Ascending aorta (tissue), 2 donors: ENCODE data around the gene TPSG1. TPM values are rescaled to one million over a fixed set of nuclear protein-coding genes. Genes with fewer than 3 reads are reported as not detected.

Experiments used
- DNase-seq, 2 donors: peaks; one replicate each; pipeline ENCODE4 v3.0.0-alpha.2; 2019; ENCODE audit warnings: low spot score in 2 of 2
- H3K27ac ChIP-seq, 2 donors: fragments of 200-600 bp; sonication (generic); one replicate each; pipeline ENCODE4 v1.5.1; 2016 to 2017; ENCODE audit warnings: mild to moderate bottlenecking in 1 of 2
- H3K27me3 ChIP-seq: fragments of 200-600 bp; sonication (generic); one replicate; pipeline ENCODE4 v1.5.1; 2017
- H3K36me3 ChIP-seq, 2 donors: fragments of 200-600 bp; sonication (generic); one replicate each; pipeline ENCODE4 v1.5.1; 2016
- H3K4me1 ChIP-seq, 2 donors: fragments of 200-600 bp; sonication (generic); one replicate each; pipeline ENCODE4 v1.5.1; 2016 to 2017; ENCODE audit warnings: mild to moderate bottlenecking in 1 of 2
- H3K4me3 ChIP-seq, 2 donors: fragments of 200-600 bp; sonication (generic); one replicate each; pipeline ENCODE4 v1.5.1; 2016 to 2017; ENCODE audit warnings: mild to moderate bottlenecking in 1 of 2
- H3K9me3 ChIP-seq, 2 donors: fragments of 200-600 bp; sonication (generic); one replicate each; pipeline ENCODE4 v1.5.1; 2016
- intact Hi-C: fragments of 100-400 bp; cut with DNase I; formaldehyde crosslinking; loops from one replicate; pipeline ENCODE4 v1.15.1; 2023
- total RNA-seq: library from RNA; depleted of rRNA; stranded (reverse); fragments of >200 nt; gene quantifications from one replicate; pipeline ENCODE4 v1.1.0, GENCODE V29; 2016
- TF ChIP-seq, protein P1 (sequence below), 3 experiments: fragments of 200-600 bp in 2 of 3; fragments of 450-650 bp in 1 of 3; sonication (generic) in 2 of 3; IDR thresholded peaks; one replicate each; pipeline ENCODE4 v1.5.1; 2016 to 2019; ENCODE audit warnings: antibody characterized with exemption in 3 of 3, mild to moderate bottlenecking in 1 of 3, moderate library complexity in 1 of 3

Gene TPSG1
- total RNA-seq, 1 donor from 2014 or later, result not detected

DNA sequence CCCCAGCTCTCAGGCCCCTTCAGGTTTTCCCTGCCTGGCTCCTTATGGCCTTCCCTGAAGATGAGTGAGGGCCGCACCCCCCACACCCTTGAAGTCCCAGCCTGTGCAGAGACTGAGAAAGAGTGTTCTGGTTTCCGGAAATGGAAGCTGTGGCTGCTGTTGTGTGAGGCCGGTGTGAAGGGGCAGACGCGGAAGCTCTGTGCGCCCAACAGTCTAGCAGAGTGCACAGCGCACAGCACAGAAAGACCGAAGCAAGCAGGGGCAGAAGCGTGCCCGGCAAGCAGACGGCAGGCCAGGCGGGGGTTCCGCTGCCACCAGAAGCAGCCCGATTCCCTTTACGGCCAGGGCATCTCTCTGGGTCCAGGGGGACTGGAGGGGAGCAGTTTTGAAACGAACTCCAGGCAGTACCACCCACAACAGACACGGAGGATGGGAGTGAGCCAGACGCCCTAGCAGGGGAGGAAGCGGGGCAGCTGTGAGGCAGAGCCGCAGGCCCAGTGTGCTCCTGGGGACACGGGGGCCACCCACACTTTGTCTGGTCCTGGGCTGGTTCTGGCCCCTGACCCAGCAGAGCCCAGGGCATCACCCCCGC lies 16.7 kb downstream of the TPSG1 start:
- Histone ChIP-seq H3K27me3 (no peaks in the 10 kb centered on the region), H3K4me3 (no peak overlapping the region), H3K9me3 (no peaks in the 10 kb centered on the region), H3K36me3 (no peaks in the 10 kb centered on the region), H3K4me1 (no peaks in the 10 kb centered on the region), H3K27ac (no peak overlapping the region)
- DNase-seq, result no peak
- intact Hi-C loops, result no loop called here
- TF ChIP-seq, protein P1, sequence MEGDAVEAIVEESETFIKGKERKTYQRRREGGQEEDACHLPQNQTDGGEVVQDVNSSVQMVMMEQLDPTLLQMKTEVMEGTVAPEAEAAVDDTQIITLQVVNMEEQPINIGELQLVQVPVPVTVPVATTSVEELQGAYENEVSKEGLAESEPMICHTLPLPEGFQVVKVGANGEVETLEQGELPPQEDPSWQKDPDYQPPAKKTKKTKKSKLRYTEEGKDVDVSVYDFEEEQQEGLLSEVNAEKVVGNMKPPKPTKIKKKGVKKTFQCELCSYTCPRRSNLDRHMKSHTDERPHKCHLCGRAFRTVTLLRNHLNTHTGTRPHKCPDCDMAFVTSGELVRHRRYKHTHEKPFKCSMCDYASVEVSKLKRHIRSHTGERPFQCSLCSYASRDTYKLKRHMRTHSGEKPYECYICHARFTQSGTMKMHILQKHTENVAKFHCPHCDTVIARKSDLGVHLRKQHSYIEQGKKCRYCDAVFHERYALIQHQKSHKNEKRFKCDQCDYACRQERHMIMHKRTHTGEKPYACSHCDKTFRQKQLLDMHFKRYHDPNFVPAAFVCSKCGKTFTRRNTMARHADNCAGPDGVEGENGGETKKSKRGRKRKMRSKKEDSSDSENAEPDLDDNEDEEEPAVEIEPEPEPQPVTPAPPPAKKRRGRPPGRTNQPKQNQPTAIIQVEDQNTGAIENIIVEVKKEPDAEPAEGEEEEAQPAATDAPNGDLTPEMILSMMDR (IDR thresholded peaks at IDR 0.05), result no peak

DNA sequence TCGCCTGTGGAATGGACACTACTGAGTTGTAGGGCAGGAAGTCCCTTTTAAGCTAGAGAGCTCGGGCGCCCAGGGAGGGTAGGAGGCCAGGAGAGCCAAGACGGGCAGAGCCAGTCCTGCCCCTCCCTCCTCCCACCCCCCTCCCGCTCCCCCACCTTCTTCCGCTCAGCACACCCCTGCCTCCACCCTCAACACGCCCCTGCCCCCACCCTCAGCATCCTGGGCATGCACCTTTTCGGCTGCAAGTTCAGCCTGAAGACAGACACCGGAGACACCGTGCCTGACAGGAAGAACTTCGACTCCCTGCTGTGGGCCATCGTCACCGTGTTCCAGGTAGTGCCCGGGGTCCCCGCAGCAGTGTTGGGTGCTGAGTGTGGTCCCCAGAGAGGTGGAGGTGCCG lies 18.3 kb downstream of the TPSG1 start:
- no peaks in the 10 kb centered on the region for H3K4me1 ChIP-seq
- TF ChIP-seq, protein P1 (IDR thresholded peaks at IDR 0.05), result no peak
- H3K27me3 ChIP-seq, result no peaks in the 10 kb centered on the region
- no peak overlapping the region for H3K4me3 ChIP-seq
- intact Hi-C loops, result no loop called here
- H3K9me3 ChIP-seq, result no peaks in the 10 kb centered on the region
- H3K27ac ChIP-seq, result no peak overlapping the region
- no peaks in the 10 kb centered on the region for H3K36me3 ChIP-seq
- DNase-seq, result no peak

DNA sequence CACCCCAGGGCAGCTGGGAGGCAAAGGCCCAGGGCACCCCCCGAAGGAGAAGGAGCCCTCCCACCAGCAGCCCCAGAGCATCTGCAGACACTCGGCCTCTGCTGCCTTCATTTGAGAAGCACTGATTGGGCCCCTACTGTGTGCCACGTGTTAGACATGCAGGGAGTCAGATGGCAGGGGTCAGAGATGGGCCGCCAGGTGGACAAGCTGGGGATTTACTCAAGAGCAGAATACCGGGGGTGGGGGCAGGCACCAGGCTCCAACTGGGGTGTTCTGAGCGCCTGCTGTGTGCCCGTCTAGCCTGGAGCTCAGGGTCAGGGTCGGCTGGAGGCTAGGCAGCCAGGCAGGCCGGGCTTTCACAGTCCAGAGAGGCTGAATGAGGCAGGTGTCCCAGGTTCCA lies 18.7 kb downstream of the TPSG1 start:
- DNase-seq, result no peak
- Histone ChIP-seq H3K4me1 (no peaks in the 10 kb centered on the region), H3K27me3 (no peaks in the 10 kb centered on the region), H3K9me3 (no peaks in the 10 kb centered on the region), H3K27ac (no peak overlapping the region), H3K4me3 (no peak overlapping the region), H3K36me3 (no peaks in the 10 kb centered on the region)
- intact Hi-C loops, result no loop called here
- TF ChIP-seq, protein P1 (IDR thresholded peaks at IDR 0.05), result no peak

DNA sequence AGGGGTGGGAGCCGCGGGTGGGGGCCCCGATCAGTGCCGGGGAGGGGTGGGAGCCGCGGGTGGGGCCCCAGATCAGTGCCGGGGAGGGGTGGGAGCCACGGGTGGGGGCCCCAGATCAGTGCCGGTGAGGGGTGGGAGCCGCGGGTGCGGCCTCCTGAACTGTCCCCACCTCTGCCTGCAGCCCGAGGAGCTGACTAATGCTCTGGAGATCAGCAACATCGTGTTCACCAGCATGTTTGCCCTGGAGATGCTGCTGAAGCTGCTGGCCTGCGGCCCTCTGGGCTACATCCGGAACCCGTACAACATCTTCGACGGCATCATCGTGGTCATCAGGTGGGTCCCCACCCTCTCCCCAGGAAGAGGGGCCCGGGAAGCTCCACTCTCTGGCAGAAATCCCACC lies 20.1 kb downstream of the TPSG1 start:
- Histone ChIP-seq H3K36me3 (no peaks in the 10 kb centered on the region), H3K4me3 (no peak overlapping the region), H3K27me3 (no peaks in the 10 kb centered on the region), H3K4me1 (no peaks in the 10 kb centered on the region), H3K27ac (no peak overlapping the region), H3K9me3 (no peaks in the 10 kb centered on the region)
- TF ChIP-seq, protein P1 (IDR thresholded peaks at IDR 0.05), result no peak
- no peak for DNase-seq
- intact Hi-C loops, result no loop called here

DNA sequence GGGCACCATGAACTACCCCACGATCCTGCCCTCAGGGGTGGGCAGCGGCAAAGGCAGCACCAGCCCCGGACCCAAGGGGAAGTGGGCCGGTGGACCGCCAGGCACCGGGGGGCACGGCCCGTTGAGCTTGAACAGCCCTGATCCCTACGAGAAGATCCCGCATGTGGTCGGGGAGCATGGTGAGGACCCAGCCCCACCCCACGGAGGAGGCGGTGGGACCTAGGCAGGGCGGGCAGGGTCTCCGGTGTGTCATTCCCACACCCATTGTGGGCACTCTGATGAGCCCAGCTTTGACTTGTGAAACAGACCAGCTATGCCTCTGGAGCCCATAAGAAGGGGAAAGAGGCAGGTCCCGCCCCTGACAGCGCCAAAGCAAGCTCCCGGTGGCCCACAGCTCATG lies 22.8 kb downstream of the TPSG1 start:
- Histone ChIP-seq H3K27me3 (no peaks in the 10 kb centered on the region), H3K27ac (no peak overlapping the region), H3K9me3 (no peaks in the 10 kb centered on the region), H3K36me3 (no peaks in the 10 kb centered on the region), H3K4me3 (no peak overlapping the region), H3K4me1 (no peaks in the 10 kb centered on the region)
- intact Hi-C loops, result no loop called here
- TF ChIP-seq, protein P1 (IDR thresholded peaks at IDR 0.05), result no peak
- no peak for DNase-seq

DNA sequence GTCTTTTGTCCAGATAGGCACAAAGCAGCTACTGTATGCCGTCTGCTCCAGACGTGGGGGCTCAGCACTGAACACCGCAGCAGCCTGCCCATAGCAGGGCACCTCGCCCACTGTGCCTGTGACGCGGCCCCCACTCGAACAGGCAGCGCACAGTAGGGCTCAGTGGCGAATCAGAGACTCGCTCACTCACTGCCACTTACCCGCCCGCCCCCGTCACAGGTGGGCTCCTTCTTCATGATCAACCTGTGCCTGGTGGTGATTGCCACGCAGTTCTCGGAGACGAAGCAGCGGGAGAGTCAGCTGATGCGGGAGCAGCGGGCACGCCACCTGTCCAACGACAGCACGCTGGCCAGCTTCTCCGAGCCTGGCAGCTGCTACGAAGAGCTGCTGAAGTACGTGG lies 23.6 kb downstream of the TPSG1 start:
- intact Hi-C loops, result no loop called here
- H3K27ac ChIP-seq, result no peak overlapping the region
- H3K4me3 ChIP-seq, result no peak overlapping the region
- H3K9me3 ChIP-seq, result no peaks in the 10 kb centered on the region
- no peaks in the 10 kb centered on the region for H3K36me3 ChIP-seq
- TF ChIP-seq, protein P1 (IDR thresholded peaks at IDR 0.05), result no peak
- no peak for DNase-seq
- no peaks in the 10 kb centered on the region for H3K27me3 ChIP-seq
- no peaks in the 10 kb centered on the region for H3K4me1 ChIP-seq
